Prostate gland (tissue), 2 donors: ENCODE data around the gene INPP4B. TPM values are rescaled to one million over a fixed set of nuclear protein-coding genes. Genes with fewer than 3 reads are reported as not detected.

ENCODE experiments used
- DNase-seq: peaks from one replicate; pipeline ENCODE4 v3.0.0-alpha.2; 2019; ENCODE audit warnings: low spot score
- H3K27ac ChIP-seq, 2 donors: fragments of 200-600 bp; sonication (generic); 2 replicates each; pipeline ENCODE4 v1.5.1; 2017 to 2019
- H3K27me3 ChIP-seq: fragments of 200-600 bp; sonication (generic); replicated peaks from 2 replicates; pipeline ENCODE4 v1.5.1; 2019; ENCODE audit not compliant: insufficient read depth
- H3K36me3 ChIP-seq, 2 donors: fragments of 200-600 bp; sonication (generic); 1 replicate in 1 of 2; 2 replicates in 1 of 2; pipeline versions ENCODE4 v1.5.1 to v1.8.1; 2017 to 2019
- H3K4me1 ChIP-seq: fragments of 200-600 bp; sonication (generic); replicated peaks from 2 replicates; pipeline ENCODE4 v1.5.1; 2019
- H3K4me3 ChIP-seq, 2 donors: fragments of 200-600 bp; sonication (generic); 2 replicates each; pipeline ENCODE4 v1.5.1; 2017 to 2019
- H3K9me3 ChIP-seq: fragments of 200-600 bp; sonication (generic); 2 replicates; pipeline ENCODE4 v1.5.1; 2017
- CTCF ChIP-seq, 4 experiments: fragments of 200-600 bp in 2 of 4; fragments of 450-650 bp in 2 of 4; sonication (generic) in 2 of 4; IDR thresholded peaks; 1 replicate in 3 of 4; 2 replicates in 1 of 4; pipeline ENCODE4 v1.5.1; 2016 to 2019; ENCODE audit warnings: antibody characterized with exemption in 4 of 4, mild to moderate bottlenecking in 2 of 4, moderate library complexity in 2 of 4
- POLR2A ChIP-seq: fragments of 450-650 bp; IDR thresholded peaks from one replicate; pipeline ENCODE4 v1.6.1; 2016; ENCODE audit warnings: antibody characterized with exemption, mild to moderate bottlenecking
- POLR2AphosphoS5 ChIP-seq: sonication (generic); formaldehyde crosslinking; IDR thresholded peaks from one replicate; pipeline ENCODE4 v1.6.1; 2017; ENCODE audit warnings: antibody characterized with exemption
- WGBS: methylation state at CpG from one replicate; pipeline ENCODE4 v1.1.5; 2018; 5-methylcytosine and 5-hydroxymethylcytosine counted together
- intact Hi-C: fragments of 100-400 bp; cut with DNase I; formaldehyde crosslinking; loops from one replicate; pipeline ENCODE4 v1.14.2; 2022
- total RNA-seq, 2 donors: library from RNA; depleted of rRNA; stranded (reverse); fragments of >200 nt; gene quantifications; one replicate each; pipeline ENCODE4 v1.1.0, GENCODE V29; 2016

Gene INPP4B
- total RNA-seq, 2 donors from 2014 or later, result 22.3 to 49.7 TPM

DNA sequence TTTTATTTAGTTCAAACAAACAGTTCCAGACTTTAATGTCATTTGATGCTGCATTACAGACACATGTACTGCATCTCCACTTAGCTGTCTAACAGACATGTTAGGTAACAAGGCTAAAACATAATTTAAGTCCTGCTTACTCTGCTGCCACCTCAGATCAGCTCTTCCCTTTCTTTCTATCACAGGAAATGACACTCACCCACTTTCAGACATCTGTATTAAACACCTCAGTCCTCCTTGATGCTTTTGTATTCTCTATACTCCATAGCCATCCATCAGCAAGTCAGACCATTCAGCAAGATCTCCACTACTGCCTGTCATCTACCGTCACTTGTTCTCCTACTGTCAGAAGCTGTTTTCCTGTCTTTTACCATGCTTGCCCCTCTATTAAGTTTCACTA is 804.3 kb downstream of the INPP4B start:
- DNase-seq, result no peak
- 81% methylated on average over 1 of the region's 1 CpG for WGBS
- no peaks in the 10 kb centered on the region for H3K9me3 ChIP-seq
- H3K27me3 ChIP-seq, result no peaks in the 10 kb centered on the region
- H3K4me1 ChIP-seq, result no peaks in the 10 kb centered on the region
- no peak overlapping the region for H3K4me3 ChIP-seq
- intact Hi-C loops, result no loop called here
- H3K36me3 ChIP-seq, result no peaks in the 10 kb centered on the region
- no peak for TF ChIP-seq CTCF (IDR thresholded peaks at IDR 0.05)
- TF ChIP-seq POLR2AphosphoS5, result no peak
- no peak for TF ChIP-seq POLR2A
- no peak overlapping the region for H3K27ac ChIP-seq

GRCh38 chr4:142040043-142040442 is 806.1 kb downstream of the INPP4B start:
- intact Hi-C loops, result no loop called here
- no peaks in the 10 kb centered on the region for H3K27me3 ChIP-seq
- TF ChIP-seq POLR2AphosphoS5 (no peak), CTCF (IDR thresholded peaks at IDR 0.05) (no peak), POLR2A (no peak)
- no peaks in the 10 kb centered on the region for H3K36me3 ChIP-seq
- no peak for DNase-seq
- no peak overlapping the region for H3K27ac ChIP-seq
- WGBS, result 53% methylated on average over 3 of the region's 3 CpGs
- no peaks in the 10 kb centered on the region for H3K9me3 ChIP-seq
- H3K4me3 ChIP-seq, result no peak overlapping the region
- H3K4me1 ChIP-seq, result no peaks in the 10 kb centered on the region

DNA sequence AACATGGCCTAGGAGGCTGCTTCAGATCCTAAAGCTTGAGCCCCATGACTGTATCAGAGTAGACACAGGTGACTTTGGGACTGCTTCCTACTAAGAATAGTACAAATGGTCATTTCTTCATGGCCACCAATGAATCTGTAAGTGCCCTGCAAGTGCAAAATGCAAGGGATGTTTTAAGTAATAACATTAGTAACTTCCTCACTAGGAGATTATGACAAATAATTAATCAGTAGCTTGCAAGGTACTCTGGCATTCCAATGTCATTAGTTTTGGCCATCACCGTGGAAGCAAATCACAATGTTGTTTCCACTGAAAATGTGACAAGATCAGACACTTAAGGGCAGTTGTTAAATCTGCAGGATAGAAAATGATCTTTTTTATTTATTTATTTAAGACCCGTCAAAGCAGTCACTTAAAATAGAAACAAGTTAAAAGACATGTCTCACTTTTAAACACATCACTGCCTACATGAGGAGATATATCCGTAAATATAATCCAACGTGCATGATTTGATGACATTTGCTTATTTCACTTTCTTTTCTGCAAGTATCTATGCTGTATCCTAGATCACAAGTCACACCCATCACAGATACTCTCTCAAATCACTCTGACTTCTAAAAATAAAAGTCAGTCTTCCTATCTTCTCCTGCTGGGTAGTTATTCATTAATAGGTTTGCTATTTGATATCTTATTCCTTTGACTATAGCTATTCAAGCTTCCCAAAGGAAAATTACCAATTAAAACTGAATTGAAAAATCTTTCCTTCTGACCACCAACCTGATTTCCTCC is 809.1 kb downstream of the INPP4B start:
- intact Hi-C loops, result no loop called here
- Histone ChIP-seq H3K27ac (no peak overlapping the region), H3K27me3 (no peaks in the 10 kb centered on the region), H3K9me3 (no peaks in the 10 kb centered on the region), H3K36me3 (no peaks in the 10 kb centered on the region), H3K4me1 (no peaks in the 10 kb centered on the region), H3K4me3 (no peak overlapping the region)
- WGBS, result 64% methylated on average over 4 of the region's 4 CpGs
- no peak for TF ChIP-seq POLR2A
- TF ChIP-seq POLR2AphosphoS5, result no peak
- TF ChIP-seq CTCF (IDR thresholded peaks at IDR 0.05), result no peak
- no peak for DNase-seq

- no peak for TF ChIP-seq CTCF (IDR thresholded peaks at IDR 0.05)
- TF ChIP-seq POLR2AphosphoS5, result no peak
- no peak for TF ChIP-seq POLR2A
- Histone ChIP-seq H3K4me1 (no peaks in the 10 kb centered on the region), H3K27me3 (no peaks in the 10 kb centered on the region), H3K9me3 (no peaks in the 10 kb centered on the region), H3K4me3 (no peak overlapping the region), H3K27ac (no peak overlapping the region), H3K36me3 (no peaks in the 10 kb centered on the region)
- DNase-seq, result no peak
- intact Hi-C loops, result no loop called here
Measured at GRCh38 chr4:142035566-142035965, 810.5 kb downstream of the INPP4B start.

GRCh38 chr4:142034101-142034500 is 812.0 kb downstream of the INPP4B start:
- 85% methylated on average over 3 of the region's 3 CpGs for WGBS
- Histone ChIP-seq H3K27me3 (no peaks in the 10 kb centered on the region), H3K4me3 (no peak overlapping the region), H3K9me3 (no peaks in the 10 kb centered on the region), H3K27ac (no peak overlapping the region), H3K36me3 (no peaks in the 10 kb centered on the region), H3K4me1 (no peaks in the 10 kb centered on the region)
- DNase-seq, result no peak
- intact Hi-C loops, result no loop called here
- TF ChIP-seq POLR2AphosphoS5, result no peak
- TF ChIP-seq CTCF (IDR thresholded peaks at IDR 0.05), result no peak
- TF ChIP-seq POLR2A, result no peak
